GM19324 (cell line): ENCODE results near the gene DNPEP.

ENCODE experiments used
- ATAC-seq: cut with Tn5 transposase; IDR thresholded peaks from one replicate; pipeline ENCODE4 v1.9.1; 2021; ENCODE audit warnings: mild to moderate bottlenecking, moderate library complexity; ENCODE audit not compliant: unreplicated experiment, low FRiP score

DNPEP gene

DNA sequence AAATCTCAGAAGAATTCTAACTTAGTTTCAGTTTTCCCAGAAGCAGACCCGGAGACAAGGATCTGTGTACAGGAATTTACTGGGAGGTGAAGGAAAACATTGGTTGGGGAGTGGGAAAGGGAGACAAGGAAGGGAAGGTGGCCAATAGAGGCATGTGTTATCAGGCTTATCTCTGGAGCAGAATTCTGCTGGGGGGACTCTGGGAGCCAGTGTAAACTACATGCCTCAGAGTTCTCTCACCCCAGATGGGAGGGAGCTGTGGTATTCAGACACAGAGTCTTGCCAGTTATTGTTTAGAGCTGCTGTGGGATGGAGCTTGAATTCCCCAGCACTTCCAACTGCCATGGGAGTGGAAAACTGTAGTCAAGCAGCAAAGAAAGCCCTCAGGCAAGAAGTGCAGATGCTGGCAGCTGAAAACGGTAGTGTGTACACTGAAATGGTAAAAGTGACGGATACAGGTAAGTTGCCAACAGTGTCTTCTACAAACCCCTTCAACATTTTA, 19.0 kb downstream of the DNPEP start:
- ATAC-seq, result no peak

DNA sequence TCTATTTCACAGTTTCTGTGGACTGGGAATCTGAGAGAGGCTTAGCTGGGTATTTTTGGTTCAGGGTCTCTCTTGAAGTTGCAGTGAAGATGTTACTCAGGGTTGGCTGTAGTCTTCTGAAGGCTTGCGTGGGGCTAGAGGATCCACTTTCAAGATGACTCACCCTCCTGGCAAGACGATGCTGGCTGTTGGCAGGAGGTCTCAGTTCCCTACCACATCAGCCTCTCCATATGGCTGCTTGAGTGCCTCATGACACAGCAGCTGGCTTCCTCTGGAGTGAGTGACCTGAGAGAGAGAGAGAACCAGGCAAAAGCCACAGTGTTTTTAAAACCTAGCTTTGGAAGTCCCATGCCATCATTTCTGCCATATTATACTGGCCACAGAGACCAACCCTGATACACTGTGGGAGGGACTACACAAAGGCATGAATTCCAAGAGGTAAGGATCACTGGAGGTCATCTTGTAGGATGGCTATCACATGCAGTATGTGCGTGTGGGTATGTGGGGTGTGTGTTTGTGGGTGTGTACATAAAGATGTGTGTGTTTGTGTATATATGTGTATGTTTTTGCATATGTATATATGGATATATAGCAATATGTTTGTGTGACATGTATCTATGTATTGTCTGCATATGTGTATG, 25.1 kb downstream of the DNPEP start:
- no peak for ATAC-seq

DNA sequence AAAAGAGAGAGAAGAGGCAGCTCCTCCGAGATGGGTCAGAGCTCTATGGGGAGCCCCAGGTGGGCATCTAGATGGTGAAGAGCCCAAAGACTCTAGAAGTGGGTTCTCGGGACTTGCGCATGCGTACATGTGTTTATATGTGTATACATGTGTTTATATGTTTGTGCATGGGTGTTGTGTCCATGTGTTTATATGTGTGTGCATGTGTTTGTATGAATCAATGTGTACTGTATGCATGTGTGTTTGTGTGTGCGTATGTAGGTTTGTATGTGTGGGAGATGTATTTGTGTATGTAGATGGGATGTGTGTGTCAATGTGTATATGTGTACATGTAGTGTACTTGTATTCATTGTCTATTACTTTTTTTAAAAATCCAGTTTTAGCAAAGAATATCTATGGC, 25.6 kb downstream of the DNPEP start:
- ATAC-seq, result no peak

DNA sequence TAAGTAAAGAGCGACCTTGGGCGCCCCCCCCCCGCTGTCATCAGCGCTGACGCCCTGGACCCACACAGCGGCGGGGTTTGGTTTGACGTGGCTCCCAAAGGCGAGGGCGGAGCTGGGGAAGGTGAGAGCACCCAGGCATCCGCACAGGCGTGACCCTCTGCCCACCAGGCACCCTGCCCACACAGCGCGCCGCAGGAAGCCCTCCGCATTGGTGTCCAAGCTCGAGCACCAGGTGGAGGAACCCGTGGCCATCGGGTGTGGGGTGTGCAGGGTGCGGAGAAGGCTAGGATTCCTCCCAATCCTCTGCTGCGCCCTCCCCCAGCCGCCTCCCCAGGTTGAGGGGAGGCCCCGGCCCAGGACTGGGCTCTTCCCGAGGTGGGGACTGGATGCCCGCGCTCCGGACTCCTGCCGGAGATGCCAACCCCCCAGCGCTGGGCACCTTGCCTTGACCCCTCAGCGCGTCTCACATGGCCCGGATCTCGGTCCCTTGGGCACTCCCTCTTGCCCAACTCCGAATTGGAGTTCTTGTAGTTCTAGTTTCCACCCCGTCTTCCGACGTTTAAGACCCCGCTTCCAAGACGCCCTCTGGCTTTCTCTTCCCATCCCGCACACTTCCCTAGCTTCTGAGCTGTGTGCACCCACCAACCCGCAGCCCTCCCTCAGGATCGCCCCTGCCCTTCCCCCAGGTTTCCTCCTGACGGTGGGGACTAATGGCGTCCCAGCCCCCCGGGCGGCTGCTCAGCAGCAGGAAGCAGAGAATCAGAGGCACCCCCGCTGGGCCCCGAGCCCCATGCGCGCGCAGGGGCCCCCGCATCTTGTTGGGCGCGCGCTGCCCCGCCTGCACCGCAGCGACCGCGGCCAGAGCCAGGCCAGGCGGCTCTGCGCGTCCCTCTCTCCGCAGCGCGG, 29.3 kb downstream of the DNPEP start:
- ATAC-seq, result no peak

DNA sequence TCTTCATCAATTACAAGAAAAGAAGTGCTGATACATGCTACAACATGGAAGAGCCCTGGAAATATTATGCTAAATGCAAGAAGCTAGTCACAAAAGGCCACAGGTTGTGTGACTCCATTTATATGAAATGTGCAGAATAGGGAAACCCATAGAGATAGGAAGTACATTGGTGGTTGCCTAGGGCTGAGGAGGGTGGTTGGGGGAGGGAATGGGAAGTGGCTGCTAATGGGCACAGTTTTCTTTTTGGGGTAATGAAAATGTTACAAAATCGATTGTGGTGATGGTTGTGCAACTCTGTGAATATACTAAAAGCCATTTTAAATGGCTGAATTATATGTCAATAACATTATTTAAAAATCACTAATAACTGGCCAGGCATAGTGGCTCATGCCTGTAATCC, 30.9 kb downstream of the DNPEP start:
- no peak for ATAC-seq

DNA sequence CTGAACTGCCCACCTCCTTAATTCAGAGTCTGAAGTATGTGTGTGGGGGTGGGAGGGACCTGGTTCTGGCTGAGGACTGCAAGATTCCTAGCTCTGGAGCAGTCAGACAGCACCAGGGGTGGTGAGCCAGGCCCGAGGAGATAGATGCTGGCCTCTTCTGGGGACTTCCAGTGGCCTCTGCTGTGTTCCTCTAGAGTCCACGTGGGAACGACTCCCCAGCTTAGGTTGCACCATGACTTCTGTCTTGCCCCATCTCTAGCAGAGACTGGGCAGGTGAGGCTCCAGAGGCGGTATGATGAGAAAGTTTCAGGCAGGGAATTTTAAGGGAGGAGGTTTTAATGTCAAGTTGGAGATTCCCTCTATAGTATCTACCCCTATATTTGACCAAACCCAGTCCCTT, 33.1 kb downstream of the DNPEP start:
- no peak for ATAC-seq

DNA sequence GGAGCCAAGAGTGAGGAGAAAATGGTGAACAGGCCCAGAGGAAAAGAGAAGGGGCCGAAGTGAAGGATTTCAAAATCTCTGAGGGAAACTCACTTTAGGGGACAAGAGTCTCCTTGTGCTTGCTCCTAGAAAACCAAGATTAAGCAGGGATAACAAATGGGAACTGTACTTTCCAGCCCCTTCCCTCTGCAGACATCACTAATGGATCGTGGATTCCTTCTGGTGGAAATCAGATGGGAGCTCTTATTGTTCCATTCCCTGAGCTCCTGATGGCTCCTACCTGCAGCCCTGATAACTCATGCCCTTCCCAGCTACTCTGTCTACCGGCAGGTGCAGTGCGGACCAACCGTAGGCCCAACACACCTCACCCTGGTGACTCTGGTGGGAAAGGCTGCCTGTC, 34.6 kb downstream of the DNPEP start:
- ATAC-seq, result no peak

DNA sequence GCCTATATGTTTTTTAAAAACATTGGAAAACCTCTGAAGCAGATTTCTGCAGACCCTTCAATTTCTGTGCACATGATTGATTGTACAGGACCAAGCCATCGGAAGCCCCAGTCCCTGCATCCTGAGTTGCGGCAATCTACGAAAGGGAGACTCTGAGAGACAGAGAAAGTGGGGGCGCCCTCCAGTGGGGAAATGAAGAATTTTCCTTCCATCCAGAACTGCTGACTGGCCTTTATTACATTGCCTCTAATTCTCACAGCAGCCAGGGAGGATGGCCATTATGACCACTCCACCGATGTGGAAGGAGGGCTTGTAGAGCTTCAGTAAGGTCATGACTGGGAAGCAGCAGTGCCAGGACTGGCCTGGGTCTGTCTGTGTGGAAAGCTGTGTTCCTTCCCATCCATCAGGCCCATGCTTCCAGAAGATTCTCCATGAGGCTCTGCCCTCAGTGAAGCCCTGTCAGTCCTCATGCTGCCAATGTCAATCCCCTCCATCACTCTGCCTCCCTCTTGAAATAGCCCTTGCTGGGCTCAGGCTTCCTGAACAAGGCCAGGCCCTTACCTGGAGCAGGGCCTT, 35.2 kb downstream of the DNPEP start:
- ATAC-seq, result no peak

DNA sequence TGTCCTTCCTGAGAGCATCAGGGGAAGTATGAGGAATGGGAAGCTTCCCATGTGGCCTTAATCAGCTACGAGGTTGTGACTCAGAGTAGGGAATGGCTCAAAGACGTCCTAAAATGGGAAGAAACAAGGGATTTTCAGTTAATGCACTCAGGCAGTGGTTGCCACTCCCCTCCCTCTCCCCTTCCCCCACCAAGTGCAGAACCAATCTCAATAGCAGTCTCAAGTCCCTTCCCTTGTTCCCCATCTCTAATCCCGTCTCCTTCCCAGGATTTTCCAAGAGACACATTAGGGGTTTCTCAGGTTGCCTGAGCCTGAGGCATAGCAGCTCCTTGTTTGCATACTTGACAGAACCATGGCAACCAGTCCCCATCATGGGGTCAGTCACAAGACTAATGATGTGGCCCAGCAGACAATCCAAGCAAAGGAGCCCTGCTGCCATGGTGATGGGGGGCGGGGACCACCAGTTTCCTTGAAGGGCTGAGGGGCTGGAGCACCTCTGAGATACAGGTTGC, 36.9 kb downstream of the DNPEP start:
- no peak for ATAC-seq

DNA sequence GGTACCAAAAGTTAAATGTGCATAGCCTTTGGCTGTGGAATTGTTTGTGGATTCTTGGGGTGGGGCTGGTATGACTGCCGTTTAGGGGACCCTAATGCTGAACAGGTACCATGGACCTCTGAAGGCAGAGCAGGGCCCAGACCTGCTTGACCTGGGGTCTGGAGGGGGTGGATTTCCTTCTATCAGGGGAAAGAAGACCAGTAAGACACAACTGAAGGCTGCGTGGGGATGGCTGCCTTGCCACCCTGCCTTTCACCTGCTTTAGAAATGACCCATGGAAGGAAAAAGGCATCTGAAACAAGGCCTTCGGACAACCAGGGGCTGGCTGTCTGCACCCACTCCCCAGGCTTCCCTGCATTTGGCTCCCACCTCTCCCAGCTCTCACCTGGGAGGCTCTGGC, 37.5 kb downstream of the DNPEP start:
- no peak for ATAC-seq

DNA sequence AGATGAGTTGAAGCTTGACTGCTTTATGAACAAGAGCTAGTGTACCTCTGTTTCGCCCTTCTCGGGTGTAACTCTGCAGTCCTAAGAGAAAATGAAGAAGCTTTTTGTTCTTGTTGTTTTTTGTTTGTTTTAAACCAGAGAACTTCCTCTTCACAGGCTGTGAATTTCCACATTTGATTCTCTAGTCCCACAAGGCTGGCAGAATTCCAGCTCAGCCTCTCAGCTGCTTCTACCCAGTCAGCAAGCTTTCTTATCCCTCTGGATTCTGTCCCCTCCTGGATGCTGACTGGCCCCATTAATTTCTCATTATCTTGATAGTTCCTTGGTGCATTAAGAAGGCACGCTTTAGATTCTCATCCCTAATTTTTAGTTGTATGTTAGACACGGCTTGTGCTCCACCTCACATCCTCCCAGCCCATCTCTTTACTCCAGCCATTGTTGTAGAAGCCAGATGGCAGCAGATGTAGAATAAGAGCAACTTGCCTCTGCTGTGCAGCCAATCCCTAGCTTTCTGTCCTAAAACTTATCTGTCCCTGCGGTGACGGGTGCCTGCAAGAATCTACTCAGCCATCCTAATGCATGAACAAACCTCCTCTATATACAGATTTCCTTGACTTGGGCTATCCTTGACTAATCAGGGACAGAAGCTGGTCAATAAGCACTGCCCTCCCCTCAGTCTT, 42.8 kb downstream of the DNPEP start:
- ATAC-seq, result no peak

DNA sequence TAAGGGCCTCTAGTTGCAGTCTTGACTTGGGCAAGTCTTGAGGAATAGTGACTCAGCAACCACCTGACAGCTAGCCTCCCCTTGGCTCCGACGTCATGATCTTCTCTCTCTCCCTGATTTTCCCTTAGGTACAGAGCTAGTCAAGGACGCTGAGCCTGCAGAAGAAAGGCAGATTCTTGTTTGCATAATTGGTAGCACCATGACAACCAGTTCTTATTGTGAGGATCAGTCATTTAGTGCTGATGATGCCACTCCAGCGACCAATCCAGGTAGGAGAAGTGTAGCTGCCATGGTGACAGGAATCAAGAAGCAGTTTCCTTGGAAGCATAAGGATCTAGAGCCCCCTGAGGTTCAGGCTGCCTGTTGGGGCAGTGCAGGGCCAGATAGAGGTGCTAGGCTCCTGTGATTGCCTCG, 52.3 kb downstream of the DNPEP start:
- no peak for ATAC-seq

DNA sequence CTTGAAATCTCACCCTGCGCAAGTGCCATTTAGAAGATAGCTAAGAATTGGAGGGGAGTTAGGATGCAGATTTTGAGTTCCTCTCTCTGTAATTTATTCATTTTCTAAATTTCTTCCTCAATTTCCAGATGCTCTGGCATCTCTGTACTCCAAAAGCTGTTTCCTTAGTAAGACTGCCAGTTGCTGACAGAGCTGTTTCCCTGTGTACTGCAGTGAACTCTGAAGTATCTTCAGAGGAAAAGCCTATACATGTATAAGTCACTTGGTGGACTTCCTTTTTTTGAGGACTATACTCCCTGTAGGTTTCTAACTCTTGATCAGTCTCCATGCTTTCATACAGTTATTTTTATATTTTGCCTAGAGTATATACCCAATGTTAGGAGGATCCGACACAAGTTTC, 53.6 kb downstream of the DNPEP start:
- no peak for ATAC-seq

DNA sequence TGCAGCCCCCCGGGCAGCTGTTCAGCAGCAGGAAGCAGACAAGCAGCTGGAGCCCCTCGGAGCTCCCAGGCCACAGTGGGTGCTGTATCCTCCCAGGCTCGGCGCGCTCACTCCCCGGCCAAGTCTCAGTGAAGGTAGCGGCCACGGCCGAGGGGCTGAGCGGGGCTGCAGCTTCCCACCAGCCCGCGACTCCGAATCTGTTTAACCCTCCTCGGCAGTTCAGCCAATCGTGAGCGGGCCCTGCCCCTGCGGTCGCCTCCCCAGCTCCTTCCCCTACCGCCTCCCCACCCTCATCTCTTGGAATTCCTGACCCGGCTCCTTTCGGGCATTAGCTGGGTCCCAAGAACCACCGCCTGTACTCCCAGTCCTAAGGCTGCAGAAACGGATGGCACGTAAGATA, 55.2 kb downstream of the DNPEP start, which contains the start of gene RESP18:
Gene RESP18 (minus strand): TSS at position 203 of the 400 bp plus-strand sequence.
- ATAC-seq, result no peak

DNA sequence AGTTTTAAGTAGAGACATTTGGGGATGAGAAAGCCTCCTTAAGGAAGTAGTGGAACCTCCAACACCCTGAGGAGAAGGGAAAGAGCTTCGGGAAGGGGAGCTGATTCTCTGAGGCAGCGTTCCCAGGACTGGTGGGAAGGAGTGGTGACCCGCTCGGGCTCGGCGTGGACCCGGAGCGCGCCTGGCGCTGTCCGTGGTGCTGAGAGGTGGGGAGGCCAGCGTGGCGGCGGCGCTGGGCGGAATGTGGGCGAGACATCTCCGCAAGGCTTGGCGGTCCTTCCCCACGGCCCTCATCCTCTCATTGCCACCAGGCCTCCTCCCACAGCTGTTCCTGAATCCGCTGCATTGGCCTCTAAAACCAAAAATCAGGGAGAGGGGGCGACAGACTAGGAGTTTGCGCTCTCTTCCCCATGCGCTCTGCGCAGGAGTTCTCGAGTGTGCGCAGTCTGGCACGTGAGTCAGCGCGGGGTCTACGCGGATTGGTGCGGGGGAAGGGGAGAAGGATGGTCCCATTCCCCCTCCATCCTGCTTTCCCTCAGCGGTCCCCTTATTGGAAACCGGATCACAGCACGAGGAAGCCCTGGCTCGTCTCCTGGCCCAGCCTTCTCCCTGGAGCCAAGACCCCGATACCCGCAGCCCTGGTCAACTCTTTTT, 56.0 kb downstream of the DNPEP start:
- no peak for ATAC-seq

DNA sequence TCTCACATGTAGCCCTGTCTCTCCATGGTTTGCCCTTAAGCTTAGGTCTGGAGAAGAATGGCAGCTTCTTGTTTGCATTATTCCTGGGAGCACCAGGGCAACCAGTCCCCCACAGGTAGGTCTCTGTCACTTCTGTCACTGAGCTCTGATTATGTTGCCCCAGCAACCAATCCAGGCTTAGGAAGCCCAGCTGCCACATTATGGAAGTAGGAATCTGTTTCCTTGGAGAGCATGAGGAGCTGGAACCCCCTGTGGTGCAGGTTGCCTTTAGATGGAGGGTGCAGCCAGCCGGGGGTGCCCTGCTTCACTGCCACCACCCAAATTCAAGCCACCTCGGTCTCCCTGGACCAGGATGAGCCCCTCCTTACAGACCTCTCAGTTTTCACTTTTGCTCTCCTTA, 60.0 kb downstream of the DNPEP start:
- no peak for ATAC-seq

DNA sequence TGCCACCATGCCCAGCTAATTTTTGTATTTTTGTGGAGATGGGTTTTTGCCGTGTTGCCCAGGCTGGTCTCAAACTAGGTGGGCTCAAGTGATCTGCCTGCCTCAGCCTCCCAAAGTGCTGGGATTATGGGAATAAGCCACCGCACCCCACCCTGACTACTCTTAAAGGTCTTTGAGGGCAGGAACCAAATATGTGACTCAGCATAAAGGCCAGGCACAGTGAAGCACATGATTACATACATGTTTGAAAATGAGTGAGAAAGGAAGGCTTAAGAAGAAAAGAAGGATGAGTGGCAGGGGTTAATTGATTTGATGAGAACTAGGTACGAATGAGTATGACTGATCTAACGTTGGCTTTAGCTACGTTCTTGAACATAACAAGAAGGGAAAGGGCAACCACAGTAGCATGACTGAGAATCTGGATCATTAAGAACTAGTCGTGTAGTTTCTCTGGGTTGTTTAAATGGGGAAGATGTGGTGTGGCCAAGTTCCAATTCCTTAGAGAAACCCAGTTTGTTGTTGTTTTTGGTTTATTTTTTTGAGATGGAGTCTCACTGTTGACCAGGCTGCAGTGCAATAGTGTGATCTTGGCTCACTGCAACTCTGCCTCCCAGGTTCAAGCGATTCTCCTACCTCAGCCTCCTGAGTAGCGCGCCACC, 61.9 kb downstream of the DNPEP start:
- ATAC-seq, result no peak

DNA sequence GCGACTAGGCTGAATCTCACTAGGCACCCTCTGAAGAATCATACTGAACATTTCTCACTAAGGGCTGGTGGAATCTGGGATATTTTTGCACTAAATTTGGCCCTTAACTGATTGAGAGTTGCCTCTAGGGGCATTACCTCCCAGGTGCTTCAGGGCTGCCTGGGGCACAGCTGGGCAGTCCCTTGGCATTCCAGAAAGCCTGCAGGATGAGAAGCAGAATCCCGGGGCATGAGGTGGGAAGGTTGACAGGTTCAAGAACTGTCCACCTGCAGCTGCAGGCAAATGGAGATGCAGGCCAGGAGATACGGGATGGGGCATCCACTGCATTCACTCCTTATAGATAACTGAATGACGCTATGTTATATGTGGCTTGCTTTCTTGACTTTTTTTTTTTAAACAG, 62.6 kb downstream of the DNPEP start:
- ATAC-seq, result no peak

DNA sequence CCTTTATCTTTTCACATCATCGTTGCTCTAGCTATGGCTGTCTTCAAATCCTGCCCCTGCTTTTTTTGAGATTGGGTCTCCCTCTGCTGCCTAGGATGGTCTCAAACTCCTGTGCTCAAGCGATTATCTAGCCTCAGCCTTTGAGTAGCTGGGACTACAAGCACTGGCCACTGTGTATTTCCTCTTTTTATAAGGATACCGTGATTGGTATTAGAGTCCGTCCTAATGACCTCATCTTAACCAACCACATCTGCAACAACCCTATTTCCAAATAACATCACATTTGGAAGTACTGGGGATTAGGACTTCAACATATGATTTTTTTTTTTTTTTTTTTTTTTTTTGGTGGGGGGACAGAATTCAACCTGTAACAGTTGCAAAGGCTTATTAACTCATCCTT, 64.3 kb downstream of the DNPEP start:
- no peak for ATAC-seq
